ENCODE data around the gene MBNL1. TPM values are rescaled to one million over a fixed set of nuclear protein-coding genes. Genes with fewer than 3 reads are reported as not detected.

The MBNL1 gene
- total RNA-seq, 8 experiments from 2014 or later, result 17.3 to 294 (median 44.8) TPM

DNA sequence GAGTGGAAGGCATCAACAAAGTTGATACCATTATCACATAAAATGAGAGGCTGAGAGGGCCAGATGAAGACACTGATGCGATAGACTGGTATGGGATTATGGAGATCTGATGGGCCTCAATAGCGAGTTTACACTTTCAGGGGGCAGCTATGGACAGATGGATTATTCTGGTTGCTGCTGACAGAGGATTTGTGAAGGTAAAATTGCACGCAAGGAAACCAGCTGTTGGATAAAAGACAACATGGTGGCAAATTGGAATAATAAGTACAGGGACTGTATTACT is 203.9 kb downstream of the MBNL1 start:
- 80 to 100% (median 93%) methylated on average over 2 to 3 of the region's 3 CpGs; no CpG with 5 or more reads in 2 of the 10 experiments for WGBS, 10 experiments
- H3K4me3 ChIP-seq, result no peak overlapping the region
- ATAC-seq (replicated peaks in 6 of 8), result no peak
- H3K4me1 ChIP-seq (replicated peaks in 1 of 2), result no peaks in the 10 kb centered on the region
- no peak overlapping the region for H3K27ac ChIP-seq
- in situ Hi-C loops (cut with MboI; ENCODE audit: low pct_unique_long_range_greater_than_20kb in 2 of 9, low sequenced_read_pairs in 9 of 9, unreplicated experiment in 9 of 9), result loop anchor here in 1 of 9 experiments (25.0 kb wide), 1 partner anchor 285 kb away; no protein-coding TSS in a partner anchor

DNA sequence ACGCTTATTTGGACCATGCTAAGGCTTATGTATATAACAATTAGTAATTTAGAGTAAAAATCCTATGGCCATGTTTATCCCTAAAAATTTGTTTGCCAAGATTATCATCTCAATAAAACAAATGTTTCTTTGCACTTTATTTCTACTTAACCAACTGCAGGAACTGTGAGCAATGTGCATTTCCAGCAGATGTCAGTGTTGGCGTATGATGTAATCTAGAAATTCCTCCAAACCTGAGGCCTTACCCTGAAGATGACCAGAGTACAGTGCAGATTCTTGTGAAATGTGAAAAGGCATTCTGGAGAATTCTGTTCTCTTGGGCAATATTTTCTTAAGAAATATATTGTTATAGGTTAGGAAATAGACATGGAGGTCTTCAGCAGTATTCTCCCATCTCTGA is 205.9 kb downstream of the MBNL1 start:
- peak in 6 of 8 experiments; percentile 46 to 74 (median 61) for ATAC-seq (replicated peaks in 6 of 8)
- in situ Hi-C loops (cut with MboI; ENCODE audit: low pct_unique_long_range_greater_than_20kb in 2 of 9, low sequenced_read_pairs in 9 of 9, unreplicated experiment in 9 of 9), result loop anchor here in 1 of 9 experiments (25.0 kb wide), 1 partner anchor 287 kb away; no protein-coding TSS in a partner anchor

DNA sequence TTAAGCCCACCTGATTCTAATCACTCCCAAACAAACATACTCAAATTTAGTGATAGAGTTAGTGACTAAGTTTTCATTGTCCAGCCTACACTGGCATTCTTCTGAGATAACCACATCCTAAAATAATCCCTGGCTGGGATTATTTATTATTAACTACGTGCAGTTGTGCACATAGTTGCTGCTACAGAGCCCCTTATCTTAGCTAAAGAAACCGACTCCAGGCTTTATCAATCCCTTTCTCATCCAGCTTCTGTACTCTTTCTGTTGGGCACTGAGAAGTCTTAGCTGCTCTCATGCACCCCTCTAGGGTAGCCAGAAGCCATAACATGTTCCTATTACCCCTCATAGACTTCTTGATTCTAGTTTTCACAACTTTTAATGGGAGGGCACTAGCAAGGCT is 208.7 kb downstream of the MBNL1 start:
- WGBS, 10 experiments, result 20 to 93% (median 75%) methylated on average over 1 to 2 of the region's 2 CpGs; no CpG with 5 or more reads in 2 of the 10 experiments
- in situ Hi-C loops (cut with MboI; ENCODE audit: low pct_unique_long_range_greater_than_20kb in 2 of 9, low sequenced_read_pairs in 9 of 9, unreplicated experiment in 9 of 9), result no loop called here
- Histone ChIP-seq H3K4me3 (no peak overlapping the region), H3K27ac (no peak overlapping the region), H3K4me1 (replicated peaks in 1 of 2) (no peaks in the 10 kb centered on the region)
- ATAC-seq (replicated peaks in 6 of 8), result no peak

More for the DNA sequence above, 205.9 kb downstream of the MBNL1 start:
- 50 to 100% (median 85%) methylated on average over 1 to 2 of the region's 2 CpGs; no CpG with 5 or more reads in 1 of the 10 experiments for WGBS, 10 experiments
- H3K4me1 ChIP-seq (replicated peaks in 1 of 2), result no peaks in the 10 kb centered on the region
- no peak overlapping the region for H3K4me3 ChIP-seq
- no peak overlapping the region for H3K27ac ChIP-seq

DNA sequence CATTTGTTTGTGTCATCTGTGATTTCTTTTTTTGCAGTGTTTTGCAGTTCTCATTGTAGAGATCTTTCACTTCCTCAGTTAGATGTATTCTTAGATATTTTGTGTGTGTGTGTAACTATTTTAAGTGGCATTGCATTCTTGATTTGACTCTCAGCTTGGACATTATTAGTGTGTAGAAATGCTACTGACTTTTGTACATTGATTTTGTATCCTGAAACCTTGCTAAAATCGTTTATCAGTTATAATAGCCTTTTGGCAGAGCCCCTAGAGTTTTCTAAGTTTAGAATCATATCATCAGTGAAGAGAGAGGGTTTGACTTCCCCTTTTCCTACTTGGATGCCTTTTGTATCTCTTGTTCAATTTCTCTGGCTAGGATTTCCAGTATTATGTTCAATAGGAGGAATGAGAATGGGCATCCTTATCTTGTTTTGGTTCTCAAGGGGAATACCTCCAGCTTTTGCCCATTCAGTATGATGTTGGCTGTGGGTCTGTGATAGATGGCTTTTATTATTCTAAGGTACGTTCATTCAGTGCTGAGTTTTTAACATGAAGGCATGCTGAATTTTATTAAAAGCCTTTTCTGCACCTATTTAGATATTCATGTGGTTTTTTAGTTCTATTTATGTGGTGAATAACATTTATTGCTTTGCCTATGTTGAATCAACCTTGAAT is 211.7 kb downstream of the MBNL1 start:
- 4 to 93% (median 69%) methylated on average over 1 to 2 of the region's 2 CpGs; no CpG with 5 or more reads in 1 of the 10 experiments for WGBS, 10 experiments
- H3K4me3 ChIP-seq, result no peak overlapping the region
- no peak for ATAC-seq (replicated peaks in 6 of 8)
- in situ Hi-C loops (cut with MboI; ENCODE audit: low pct_unique_long_range_greater_than_20kb in 2 of 9, low sequenced_read_pairs in 9 of 9, unreplicated experiment in 9 of 9), result no loop called here
- no peaks in the 10 kb centered on the region for H3K4me1 ChIP-seq (replicated peaks in 1 of 2)
- H3K27ac ChIP-seq, result no peak overlapping the region

DNA sequence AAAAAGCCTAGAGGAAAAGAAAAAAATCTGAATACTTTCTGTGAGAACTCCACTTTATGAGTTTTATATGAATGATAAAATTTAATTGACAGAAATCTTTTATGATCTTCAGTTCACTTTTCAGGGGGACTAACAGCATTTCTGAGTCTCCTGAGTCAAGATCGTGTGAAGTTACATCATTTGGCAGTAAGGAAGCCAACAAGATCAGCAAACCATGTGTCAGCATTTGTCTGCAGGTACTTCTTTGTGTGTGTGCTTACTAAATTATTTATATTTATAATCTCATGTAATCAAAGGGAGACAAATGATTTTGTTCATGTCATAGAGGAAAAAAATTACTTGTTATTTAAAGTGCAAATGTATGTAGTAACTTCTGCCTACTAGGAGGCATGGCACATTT is 217.6 kb downstream of the MBNL1 start:
- H3K4me1 ChIP-seq (replicated peaks in 1 of 2), result no peaks in the 10 kb centered on the region

DNA sequence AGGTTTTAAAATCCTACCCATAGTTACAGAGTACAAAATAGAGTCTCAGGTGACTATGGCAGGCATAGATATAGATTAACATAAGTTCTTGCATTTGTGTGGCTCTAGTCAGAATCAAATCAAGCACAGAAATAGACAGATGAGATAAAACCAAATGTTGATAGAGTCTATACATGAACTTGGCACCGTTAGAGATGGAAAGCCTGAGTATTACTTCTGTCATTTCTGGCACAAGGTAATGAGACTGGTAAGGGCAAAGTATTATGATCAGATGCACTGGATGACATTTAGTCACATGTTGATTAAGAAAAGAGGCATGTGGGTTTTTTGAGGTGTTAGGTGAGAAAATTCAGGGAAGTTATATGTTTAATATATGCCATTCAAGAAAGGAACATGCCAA is 219.7 kb downstream of the MBNL1 start:
- WGBS, 10 experiments, result 58 to 100% (median 88%) methylated on average over 1 of the region's 1 CpG; no CpG with 5 or more reads in 1 of the 10 experiments
- in situ Hi-C loops (cut with MboI; ENCODE audit: low pct_unique_long_range_greater_than_20kb in 2 of 9, low sequenced_read_pairs in 9 of 9, unreplicated experiment in 9 of 9), result no loop called here
- no peak for ATAC-seq (replicated peaks in 6 of 8)
- H3K27ac ChIP-seq, result no peak overlapping the region
- H3K4me3 ChIP-seq, result no peak overlapping the region
- H3K4me1 ChIP-seq (replicated peaks in 1 of 2), result no peaks in the 10 kb centered on the region

More for the DNA sequence above, 217.6 kb downstream of the MBNL1 start:
- in situ Hi-C loops (cut with MboI; ENCODE audit: low pct_unique_long_range_greater_than_20kb in 2 of 9, low sequenced_read_pairs in 9 of 9, unreplicated experiment in 9 of 9), result no loop called here
- no peak overlapping the region for H3K27ac ChIP-seq
- ATAC-seq (replicated peaks in 6 of 8), result no peak
- no peak overlapping the region for H3K4me3 ChIP-seq
- WGBS, 10 experiments, result 57 to 100% (median 100%) methylated on average over 1 of the region's 1 CpG; no CpG with 5 or more reads in 3 of the 10 experiments

DNA sequence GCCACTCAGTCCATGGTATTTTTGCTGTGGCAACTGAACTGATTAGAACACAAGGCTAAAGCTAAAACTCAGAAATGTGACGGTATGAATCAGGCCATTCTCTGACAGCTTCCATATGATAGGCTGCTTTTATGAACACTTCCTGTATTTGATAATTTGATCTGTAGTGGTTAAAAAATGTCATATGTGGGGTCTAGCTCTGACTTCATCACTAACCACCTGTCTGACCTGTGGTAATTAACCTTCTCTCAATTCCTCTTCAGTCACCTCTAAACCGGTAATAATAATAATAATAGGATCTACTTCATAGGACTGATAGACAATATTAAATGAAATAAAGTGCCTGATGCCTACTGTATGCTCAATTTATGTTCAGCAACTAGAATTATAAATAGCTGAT is 223.2 kb downstream of the MBNL1 start:
- H3K4me1 ChIP-seq (replicated peaks in 1 of 2), result no peaks in the 10 kb centered on the region
- H3K4me3 ChIP-seq, result no peak overlapping the region
- 83 to 100% (median 94%) methylated on average over 1 to 2 of the region's 2 CpGs; no CpG with 5 or more reads in 2 of the 10 experiments for WGBS, 10 experiments
- no peak overlapping the region for H3K27ac ChIP-seq
- no peak for ATAC-seq (replicated peaks in 6 of 8)
- in situ Hi-C loops (cut with MboI; ENCODE audit: low pct_unique_long_range_greater_than_20kb in 2 of 9, low sequenced_read_pairs in 9 of 9, unreplicated experiment in 9 of 9), result no loop called here

DNA sequence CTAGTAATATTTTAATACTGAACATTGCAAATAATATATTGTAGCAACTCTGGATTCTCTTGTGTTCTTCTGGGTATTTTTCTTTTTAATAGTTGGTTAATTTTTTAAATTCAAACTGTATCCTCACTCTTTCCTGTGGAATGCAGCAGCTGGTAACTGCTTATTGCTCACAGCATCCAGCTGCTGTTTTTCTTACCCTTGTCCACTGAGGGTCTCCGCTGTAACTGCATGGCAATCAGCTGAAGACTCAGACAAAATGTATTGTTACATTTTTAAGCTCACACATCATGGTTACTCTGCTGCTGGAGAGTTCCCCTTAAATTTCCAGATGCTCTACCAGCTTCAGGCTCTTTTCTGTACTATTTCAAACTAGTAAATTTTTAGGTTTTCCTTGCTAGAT is 227.6 kb downstream of the MBNL1 start:
- ATAC-seq (replicated peaks in 6 of 8), result no peak
- in situ Hi-C loops (cut with MboI; ENCODE audit: low pct_unique_long_range_greater_than_20kb in 2 of 9, low sequenced_read_pairs in 9 of 9, unreplicated experiment in 9 of 9), result no loop called here
- H3K4me3 ChIP-seq, result no peak overlapping the region

DNA sequence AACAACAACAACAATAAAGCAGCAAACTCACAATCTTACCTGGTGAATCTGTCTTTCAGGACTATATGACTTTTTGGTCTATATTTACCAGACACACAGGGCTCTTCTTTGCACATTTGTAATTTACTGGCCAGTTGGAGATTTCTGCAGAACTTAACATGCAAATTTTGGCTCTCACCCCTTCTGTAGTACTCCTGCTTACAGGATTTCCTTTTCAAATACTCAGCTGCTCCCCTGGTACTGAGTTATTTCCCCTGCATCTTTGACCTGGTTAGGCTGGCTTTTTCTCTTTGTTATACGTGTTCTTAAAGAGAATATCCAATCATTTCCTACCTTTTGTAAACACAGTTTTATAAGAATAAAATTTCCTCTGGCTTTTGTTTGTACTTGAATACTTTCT is 228.0 kb downstream of the MBNL1 start:
- Histone ChIP-seq H3K27ac (no peak overlapping the region), H3K4me1 (replicated peaks in 1 of 2) (no peaks in the 10 kb centered on the region), H3K4me3 (no peak overlapping the region)
- in situ Hi-C loops (cut with MboI; ENCODE audit: low pct_unique_long_range_greater_than_20kb in 2 of 9, low sequenced_read_pairs in 9 of 9, unreplicated experiment in 9 of 9), result no loop called here
- ATAC-seq (replicated peaks in 6 of 8), result no peak
- WGBS, 10 experiments, result 29 to 100% (median 52%) methylated on average over 1 of the region's 1 CpG; no CpG with 5 or more reads in 2 of the 10 experiments

More for the DNA sequence above, 227.6 kb downstream of the MBNL1 start:
- H3K27ac ChIP-seq, result no peak overlapping the region
- WGBS, 10 experiments, result 83 to 100% (median 100%) methylated on average over 1 of the region's 1 CpG
- no peaks in the 10 kb centered on the region for H3K4me1 ChIP-seq (replicated peaks in 1 of 2)

DNA sequence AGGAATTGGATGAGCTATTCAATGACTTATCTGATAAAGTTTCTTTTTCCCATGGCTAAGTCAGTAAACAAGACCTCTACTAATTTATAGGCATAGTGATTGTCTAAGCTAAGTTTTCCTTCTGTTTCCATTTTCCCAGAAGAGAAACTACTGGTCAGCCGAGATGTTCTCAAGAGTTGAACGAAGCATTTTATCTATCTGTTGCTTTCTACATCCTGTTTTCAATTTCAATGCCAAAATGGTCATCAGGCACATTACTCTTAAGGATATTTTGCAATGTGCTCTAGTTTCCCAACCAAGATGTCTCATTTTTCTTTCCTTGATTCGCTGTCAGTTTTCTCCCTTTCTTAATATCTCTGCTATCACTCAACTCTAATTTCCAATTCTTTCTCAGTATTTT is 228.7 kb downstream of the MBNL1 start:
- ATAC-seq (replicated peaks in 6 of 8), result no peak
- no peak overlapping the region for H3K27ac ChIP-seq
- H3K4me3 ChIP-seq, result no peak overlapping the region
- no peaks in the 10 kb centered on the region for H3K4me1 ChIP-seq (replicated peaks in 1 of 2)
- WGBS, 10 experiments, result 3 to 100% (median 75%) methylated on average over 1 to 3 of the region's 3 CpGs
- in situ Hi-C loops (cut with MboI; ENCODE audit: low pct_unique_long_range_greater_than_20kb in 2 of 9, low sequenced_read_pairs in 9 of 9, unreplicated experiment in 9 of 9), result no loop called here

DNA sequence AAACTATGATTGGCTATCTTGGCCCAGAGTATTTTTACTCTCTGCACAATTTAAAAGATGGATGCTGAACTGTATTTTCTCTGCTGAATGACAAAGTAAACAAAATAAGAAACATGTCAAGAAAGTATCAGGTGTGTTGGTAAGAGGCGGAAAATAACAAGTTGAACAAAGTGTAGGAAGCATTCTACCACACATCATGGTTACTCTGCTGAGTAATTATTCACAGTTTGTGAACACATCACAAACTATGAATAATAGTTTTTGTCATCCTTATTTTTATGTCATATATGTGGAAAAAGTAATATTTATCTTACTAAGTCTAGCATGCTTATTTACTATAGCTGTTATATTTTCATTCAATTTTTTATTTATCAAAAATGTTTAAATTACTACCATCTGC is 229.2 kb downstream of the MBNL1 start:
- ATAC-seq (replicated peaks in 6 of 8), result no peak
- H3K4me3 ChIP-seq, result no peak overlapping the region
- in situ Hi-C loops (cut with MboI; ENCODE audit: low pct_unique_long_range_greater_than_20kb in 2 of 9, low sequenced_read_pairs in 9 of 9, unreplicated experiment in 9 of 9), result no loop called here
- WGBS, 10 experiments, result 80 to 100% (median 100%) methylated on average over 1 of the region's 1 CpG; no CpG with 5 or more reads in 2 of the 10 experiments
- H3K27ac ChIP-seq, result no peak overlapping the region
- H3K4me1 ChIP-seq (replicated peaks in 1 of 2), result no peaks in the 10 kb centered on the region

DNA sequence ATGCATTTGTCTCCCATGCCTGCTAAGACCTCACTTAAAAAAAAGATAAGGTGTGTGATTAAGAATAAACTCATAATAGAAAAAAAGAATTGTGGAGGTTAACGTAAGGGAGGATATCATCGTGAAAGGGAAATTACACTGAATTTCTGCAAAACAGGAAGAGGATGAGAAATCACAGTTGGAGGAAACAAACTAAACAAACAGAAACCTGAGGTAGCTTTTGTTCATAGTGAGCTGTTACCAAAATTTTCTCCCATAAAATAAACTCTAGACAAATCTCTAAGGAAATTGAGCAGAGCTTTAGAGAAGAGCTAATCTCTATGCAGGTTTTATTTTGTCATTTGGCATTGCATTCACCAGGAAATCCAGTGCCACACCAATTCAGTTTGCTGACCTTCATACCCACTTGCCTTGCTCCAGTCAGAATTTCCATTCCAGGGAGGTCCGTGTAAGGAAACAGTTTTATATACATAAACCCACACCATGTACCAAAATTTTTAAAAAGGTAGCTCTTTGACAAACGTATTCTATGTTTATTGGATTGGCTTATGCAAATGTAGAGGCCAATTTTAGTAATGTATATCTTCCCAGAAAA is 231.2 kb downstream of the MBNL1 start:
- Histone ChIP-seq H3K4me3 (no peak overlapping the region), H3K27ac (no peak overlapping the region), H3K4me1 (replicated peaks in 1 of 2) (no peaks in the 10 kb centered on the region)
- ATAC-seq (replicated peaks in 6 of 8), result no peak
- 63 to 90% (median 79%) methylated on average over 1 to 4 of the region's 4 CpGs for WGBS, 10 experiments
- in situ Hi-C loops (cut with MboI; ENCODE audit: low pct_unique_long_range_greater_than_20kb in 2 of 9, low sequenced_read_pairs in 9 of 9, unreplicated experiment in 9 of 9), result no loop called here

DNA sequence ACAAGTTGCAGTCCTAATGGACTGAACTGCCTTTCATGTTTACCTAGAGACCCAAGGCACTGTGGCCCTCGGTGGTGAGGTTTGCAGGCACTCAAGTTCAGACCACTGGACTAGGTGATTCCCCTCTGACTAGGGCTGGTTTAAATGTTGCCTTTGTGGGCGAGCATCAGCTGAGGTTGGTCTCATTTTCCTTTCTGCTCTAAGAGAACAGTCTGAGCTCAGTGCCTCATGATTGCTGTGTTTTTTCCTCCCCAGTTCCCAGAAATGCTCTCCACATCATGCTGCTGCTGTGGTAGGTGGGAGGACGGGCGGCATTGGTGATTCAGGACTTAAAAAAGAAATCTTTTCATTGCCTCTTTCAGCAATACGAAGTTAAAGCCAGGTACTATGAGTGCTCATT is 237.2 kb downstream of the MBNL1 start:
- Histone ChIP-seq H3K4me3 (no peak overlapping the region), H3K27ac (no peak overlapping the region), H3K4me1 (replicated peaks in 1 of 2) (no peaks in the 10 kb centered on the region)
- in situ Hi-C loops (cut with MboI; ENCODE audit: low pct_unique_long_range_greater_than_20kb in 2 of 9, low sequenced_read_pairs in 9 of 9, unreplicated experiment in 9 of 9), result no loop called here
- no peak for ATAC-seq (replicated peaks in 6 of 8)
- 0 to 100% (median 77%) methylated on average over 1 to 5 of the region's 5 CpGs; no CpG with 5 or more reads in 1 of the 10 experiments for WGBS, 10 experiments

DNA sequence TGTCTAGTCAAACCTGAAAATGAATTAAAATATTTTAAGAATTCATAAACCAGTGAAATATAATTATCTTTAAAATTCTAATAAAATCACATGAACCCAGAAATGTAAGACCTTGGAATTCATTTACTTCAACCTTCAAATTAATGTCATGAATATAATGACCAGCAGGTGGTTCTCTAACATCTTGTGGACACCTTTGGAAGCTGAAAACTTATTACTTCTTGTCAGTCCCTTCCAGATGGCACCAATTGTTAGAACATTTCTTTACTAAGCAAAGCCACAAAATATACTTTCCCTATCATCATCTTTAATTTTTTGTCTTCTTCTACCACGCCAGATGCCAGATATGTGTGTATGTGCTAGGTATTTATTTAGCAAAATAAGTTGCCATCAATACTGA is 240.0 kb downstream of the MBNL1 start:
- Histone ChIP-seq H3K4me1 (replicated peaks in 1 of 2) (no peaks in the 10 kb centered on the region), H3K4me3 (no peak overlapping the region), H3K27ac (no peak overlapping the region)
- in situ Hi-C loops (cut with MboI; ENCODE audit: low pct_unique_long_range_greater_than_20kb in 2 of 9, low sequenced_read_pairs in 9 of 9, unreplicated experiment in 9 of 9), result no loop called here
- no peak for ATAC-seq (replicated peaks in 6 of 8)
- 38 to 100% (median 73%) methylated on average over 1 of the region's 1 CpG; no CpG with 5 or more reads in 2 of the 10 experiments for WGBS, 10 experiments
